GM18505 (cell line): ENCODE measurements around the gene RNF8.
"Not testable (repeated sequence)": the region's sequence is repeated elsewhere in the genome, so short reads cannot be mapped to it uniquely, and the experiment has no call there.

Experiments
- ATAC-seq: cut with Tn5 transposase; IDR thresholded peaks from one replicate; pipeline ENCODE4 v1.9.1; 2021; ENCODE audit not compliant: unreplicated experiment
- POLR2A ChIP-seq: IDR thresholded peaks from 4 replicates; pipeline ENCODE4 v1.6.1; 2011; ENCODE audit warnings: borderline replicate concordance; ENCODE audit not compliant: insufficient read depth, insufficient read length; ENCODE audit errors: extremely low read depth

Gene RNF8

GRCh38 chr6:37331047-37331446 lies 22.7 kb upstream of the RNF8 start:
- no peak for ATAC-seq
- TF ChIP-seq POLR2A: no peak

DNA sequence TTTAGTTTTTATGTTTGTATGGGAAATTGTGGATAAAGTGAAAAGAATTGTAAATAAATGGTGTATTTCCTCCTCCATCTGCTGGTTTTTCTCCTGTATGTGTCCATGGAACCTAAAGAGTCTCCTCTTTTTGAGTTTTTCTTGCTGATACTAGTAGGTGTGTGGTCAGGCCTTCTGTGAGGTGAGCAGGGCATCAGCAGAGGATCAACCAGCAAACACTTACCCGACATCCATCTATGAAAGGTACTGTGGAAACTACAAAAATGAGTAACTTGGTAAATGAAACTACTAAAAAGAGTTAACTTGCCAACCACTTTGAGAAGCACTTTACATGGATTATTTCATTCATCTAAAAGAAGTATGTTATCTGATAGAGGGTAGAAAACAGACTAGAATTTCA lies 20.9 kb upstream of the RNF8 start:
- ATAC-seq: no peak

GRCh38 chr6:37334047-37334446 lies 19.7 kb upstream of the RNF8 start:
- ATAC-seq: no peak
- no peak for TF ChIP-seq POLR2A

More for the DNA sequence above, 20.9 kb upstream of the RNF8 start:
- TF ChIP-seq POLR2A: no peak

- ATAC-seq: not testable (repeated sequence)
Observed at GRCh38 chr6:37338317-37338716, 15.5 kb upstream of the RNF8 start.

DNA sequence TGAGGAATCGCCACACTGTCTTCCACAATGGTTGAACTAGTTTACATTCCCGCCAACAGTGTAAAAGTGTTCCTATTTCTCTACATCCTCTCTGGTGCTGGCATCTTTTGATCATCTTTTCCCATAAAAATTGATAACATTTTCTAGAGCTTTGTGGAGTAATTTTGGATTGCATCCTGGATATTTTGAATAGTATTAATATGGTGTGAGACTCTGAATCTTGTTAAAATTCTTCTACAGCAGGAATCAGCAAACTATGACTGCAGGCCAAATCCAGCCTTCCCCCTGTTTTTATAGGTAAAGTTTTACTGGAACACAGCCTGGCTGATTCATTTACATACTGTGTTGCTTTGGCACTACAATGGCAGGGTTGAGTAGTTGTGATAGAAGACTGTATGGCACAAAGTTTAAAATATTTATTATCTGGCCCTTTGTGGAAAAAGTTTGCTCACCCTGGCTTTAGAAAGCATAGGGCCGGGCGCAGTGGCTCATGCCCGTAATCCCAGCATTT lies 15.0 kb upstream of the RNF8 start:
- no peak for TF ChIP-seq POLR2A
- ATAC-seq: no peak

DNA sequence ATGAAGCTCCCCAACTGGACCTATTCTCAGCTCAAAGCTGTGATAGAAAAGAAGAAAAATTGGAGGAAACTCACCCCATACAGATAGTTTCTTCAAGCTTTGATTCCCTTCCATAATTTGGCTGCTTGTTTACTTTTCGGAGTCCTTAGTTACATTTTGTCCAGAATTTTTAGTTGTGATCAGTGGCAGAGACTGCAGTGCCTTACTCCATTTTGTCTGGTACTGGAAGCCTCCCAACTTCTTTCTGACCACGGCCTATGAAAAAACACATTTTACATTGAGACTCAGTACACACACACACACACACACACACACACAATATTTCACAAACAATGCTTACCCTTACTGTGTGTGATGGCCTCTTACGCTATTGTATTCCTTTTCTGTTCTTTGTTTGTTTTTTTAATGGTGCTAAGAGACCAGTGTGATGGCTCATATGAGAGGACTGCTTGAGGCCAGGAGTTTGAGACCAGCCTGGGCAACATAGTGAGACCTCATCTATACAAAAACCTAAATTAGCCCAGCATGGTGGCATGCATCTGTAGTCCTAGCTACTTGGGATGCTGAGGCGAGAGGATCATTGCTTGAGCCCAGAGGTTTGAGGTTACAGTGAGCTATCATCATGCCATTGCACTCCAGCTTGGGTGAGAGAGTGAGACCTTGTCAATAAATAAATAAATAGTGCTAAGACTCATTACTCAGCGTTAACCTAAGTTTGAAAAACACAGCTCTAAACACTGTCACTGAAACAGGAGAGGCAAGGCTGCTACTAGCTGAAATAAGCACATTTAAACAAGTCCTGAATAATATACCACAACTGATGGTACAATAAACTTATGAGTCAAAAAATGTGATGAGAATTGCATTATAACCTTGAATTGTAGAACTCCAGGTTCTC lies 13.8 kb upstream of the RNF8 start:
- TF ChIP-seq POLR2A: no peak
- no peak for ATAC-seq

- no peak for TF ChIP-seq POLR2A
- ATAC-seq: no peak
Observed at GRCh38 chr6:37340639-37340943, 13.2 kb upstream of the RNF8 start.

GRCh38 chr6:37343248-37343647 lies 10.5 kb upstream of the RNF8 start:
- ATAC-seq: no peak
- no peak for TF ChIP-seq POLR2A

DNA sequence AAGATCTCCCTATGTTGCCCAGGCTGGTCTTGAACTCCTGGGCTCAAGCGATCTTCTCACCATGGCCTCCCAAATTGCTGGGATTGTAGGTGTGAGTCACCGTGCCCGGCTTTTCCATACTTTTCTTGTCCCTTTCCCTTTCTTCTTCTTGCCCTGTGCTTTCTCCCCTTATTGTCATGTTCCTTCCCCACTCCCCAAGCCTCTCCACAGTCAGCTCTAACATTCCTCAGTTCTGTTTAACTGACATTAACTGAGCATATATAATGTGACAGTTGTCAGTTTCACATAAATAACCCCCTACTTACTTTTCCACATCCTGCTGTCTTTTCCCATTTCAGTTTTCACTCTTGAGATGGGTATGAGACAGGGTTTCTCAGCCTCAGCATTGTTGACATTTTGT lies 9.5 kb upstream of the RNF8 start:
- TF ChIP-seq POLR2A: no peak
- ATAC-seq: no peak

DNA sequence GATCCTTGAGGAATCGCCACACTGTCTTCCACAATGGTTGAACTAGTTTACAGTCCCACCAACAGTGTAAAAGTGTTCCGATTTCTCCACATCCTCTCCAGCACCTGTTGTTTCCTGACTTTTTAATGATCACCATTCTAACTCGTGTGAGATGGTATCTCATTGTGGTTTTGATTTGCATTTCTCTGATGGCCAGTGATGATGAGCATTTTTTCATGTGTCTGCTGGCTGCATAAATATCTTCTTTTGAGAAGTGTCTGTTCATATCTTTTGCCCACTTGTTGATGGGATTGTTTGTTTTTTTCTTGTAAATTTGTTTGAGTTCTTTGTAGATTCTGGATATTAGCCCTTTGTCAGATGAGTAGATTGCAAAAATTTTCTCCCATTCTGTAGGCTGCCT lies 8.0 kb upstream of the RNF8 start:
- ATAC-seq: not testable (repeated sequence)

DNA sequence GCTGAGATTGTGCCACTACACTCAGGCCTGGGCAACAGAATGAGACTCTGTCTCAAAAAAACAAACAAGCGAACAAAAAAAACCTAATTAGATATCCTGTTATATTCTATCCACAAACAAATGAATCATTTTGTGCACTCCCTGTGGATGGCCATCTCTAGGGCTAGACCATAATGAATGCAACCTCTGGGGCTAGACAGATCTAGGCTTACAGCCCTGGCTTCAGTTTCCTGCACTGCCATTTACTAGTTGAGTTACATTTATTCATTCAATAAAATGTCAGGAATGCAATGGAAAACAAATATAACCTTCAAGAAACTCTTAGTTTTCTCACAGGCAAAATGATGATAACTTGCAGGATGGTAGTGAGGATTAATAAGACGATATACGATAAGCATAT lies 6.6 kb upstream of the RNF8 start:
- ATAC-seq: no peak

GRCh38 chr6:37347670-37348111 lies 6.1 kb upstream of the RNF8 start:
- no peak for ATAC-seq
- TF ChIP-seq POLR2A: no peak

More for the DNA sequence above, 6.6 kb upstream of the RNF8 start:
- TF ChIP-seq POLR2A: no peak

DNA sequence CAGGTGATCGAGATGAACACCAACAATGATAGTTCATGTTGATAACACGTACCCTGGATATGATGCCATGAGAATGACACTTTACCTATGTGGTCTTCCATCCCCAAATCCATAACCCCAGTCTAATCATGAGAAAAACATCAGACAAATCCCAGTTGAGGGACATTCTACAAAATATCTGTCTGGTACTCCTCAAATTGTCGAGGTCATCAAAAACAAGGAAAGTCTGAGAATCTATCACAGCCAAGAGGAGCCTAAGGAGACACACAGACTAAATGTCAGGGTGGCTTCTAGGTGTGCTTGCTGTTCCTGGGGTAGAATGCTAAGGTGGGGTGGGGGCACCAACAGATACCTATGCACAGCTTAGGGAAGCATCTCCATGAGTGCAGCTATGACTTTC lies 2.8 kb upstream of the RNF8 start:
- no peak for TF ChIP-seq POLR2A
- ATAC-seq: no peak

DNA sequence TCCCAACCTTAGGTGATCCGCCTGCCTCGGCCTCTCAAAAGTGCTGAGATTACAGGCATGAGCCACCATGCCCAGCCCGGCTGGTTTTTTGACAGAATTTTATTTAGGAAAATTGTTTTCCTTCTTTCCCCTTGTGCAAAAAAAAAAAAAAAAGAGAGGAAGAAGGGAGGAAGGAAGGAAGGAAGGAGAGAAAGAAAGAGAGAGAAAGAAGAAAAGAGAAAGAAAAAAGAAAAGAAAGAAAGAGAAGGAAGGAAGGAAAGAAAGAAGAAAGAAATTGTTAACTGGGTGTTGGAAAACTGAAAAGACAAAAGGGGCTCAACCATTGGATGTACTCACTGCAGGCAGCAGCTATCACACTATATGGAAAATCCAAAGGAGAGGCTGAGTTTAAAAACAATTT lies 1.4 kb upstream of the RNF8 start:
- TF ChIP-seq POLR2A: no peak
- no peak for ATAC-seq
